WI38 (cell line): ENCODE measurements around the gene KIF5B.
A peak's percentile ranks its signal among the peaks of the same experiment; 100 is the strongest.
"Not testable (repeated sequence)": the region's sequence is repeated elsewhere in the genome, so short reads cannot be mapped to it uniquely, and the experiment has no call there.

Experiments used
- H3K4me3 ChIP-seq: 2 replicates; pipeline ENCODE4 v1.5.1; 2011; ENCODE audit warnings: low read depth, mild to moderate bottlenecking, control low read depth, low read length
- CTCF ChIP-seq: IDR thresholded peaks from 2 replicates; pipeline ENCODE4 v1.5.1; 2012; ENCODE audit warnings: low read depth, mild to moderate bottlenecking, control low read depth, low read length

Gene KIF5B

GRCh38 chr10:32056136-32057035 is at the start of gene KIF5B:
Gene KIF5B, minus strand, starts transcription at chr10:32056425. Its CDS starts 452 bp downstream, at chr10:32055973.
- H3K4me3 ChIP-seq: peak within 1 kb of the TSS; percentile 70
- no peak for TF ChIP-seq CTCF

GRCh38 chr10:32105782-32106382 is 49.7 kb upstream of the KIF5B start:
- TF ChIP-seq CTCF: no peak
- H3K4me3 ChIP-seq: no peak overlapping the region

GRCh38 chr10:32104622-32105509 is 48.6 kb upstream of the KIF5B start:
- H3K4me3 ChIP-seq: no peak overlapping the region
- TF ChIP-seq CTCF: no peak

- TF ChIP-seq CTCF: no peak
- H3K4me3 ChIP-seq: no peak overlapping the region
Measured at GRCh38 chr10:32104181-32104580, 48.0 kb upstream of the KIF5B start.

- no peak for TF ChIP-seq CTCF
Measured at GRCh38 chr10:32103721-32104120, 47.5 kb upstream of the KIF5B start.

GRCh38 chr10:32098566-32099259 is 42.5 kb upstream of the KIF5B start:
- not testable (repeated sequence) for H3K4me3 ChIP-seq

More at GRCh38 chr10:32103721-32104120, 47.5 kb upstream of the KIF5B start:
- H3K4me3 ChIP-seq: no peak overlapping the region

GRCh38 chr10:32095116-32095733 is 39.0 kb upstream of the KIF5B start:
- H3K4me3 ChIP-seq: no peak overlapping the region
- no peak for TF ChIP-seq CTCF
